AG10803 (cell line): Measurements from ENCODE around the gene SDSL.

ENCODE experiments used
- DNase-seq: peaks from one replicate; pipeline ENCODE4 v3.0.0; 2010; ENCODE audit warnings: low read depth
- H3K4me3 ChIP-seq: 2 replicates; pipeline ENCODE4 v1.5.1; 2011; ENCODE audit warnings: mild to moderate bottlenecking, low read length, control low read depth
- TF ChIP-seq, protein P1 (sequence below): conservative IDR thresholded peaks from 2 replicates; pipeline ENCODE4 v1.5.1; 2011; ENCODE audit warnings: mild to moderate bottlenecking, low read length, control low read depth, inconsistent platforms

SDSL gene

GRCh38 chr12:113382206-113382605 lies 40.0 kb upstream of the SDSL start:
- DNase-seq, result no peak
- no peak overlapping the region for H3K4me3 ChIP-seq
- TF ChIP-seq, protein P1, sequence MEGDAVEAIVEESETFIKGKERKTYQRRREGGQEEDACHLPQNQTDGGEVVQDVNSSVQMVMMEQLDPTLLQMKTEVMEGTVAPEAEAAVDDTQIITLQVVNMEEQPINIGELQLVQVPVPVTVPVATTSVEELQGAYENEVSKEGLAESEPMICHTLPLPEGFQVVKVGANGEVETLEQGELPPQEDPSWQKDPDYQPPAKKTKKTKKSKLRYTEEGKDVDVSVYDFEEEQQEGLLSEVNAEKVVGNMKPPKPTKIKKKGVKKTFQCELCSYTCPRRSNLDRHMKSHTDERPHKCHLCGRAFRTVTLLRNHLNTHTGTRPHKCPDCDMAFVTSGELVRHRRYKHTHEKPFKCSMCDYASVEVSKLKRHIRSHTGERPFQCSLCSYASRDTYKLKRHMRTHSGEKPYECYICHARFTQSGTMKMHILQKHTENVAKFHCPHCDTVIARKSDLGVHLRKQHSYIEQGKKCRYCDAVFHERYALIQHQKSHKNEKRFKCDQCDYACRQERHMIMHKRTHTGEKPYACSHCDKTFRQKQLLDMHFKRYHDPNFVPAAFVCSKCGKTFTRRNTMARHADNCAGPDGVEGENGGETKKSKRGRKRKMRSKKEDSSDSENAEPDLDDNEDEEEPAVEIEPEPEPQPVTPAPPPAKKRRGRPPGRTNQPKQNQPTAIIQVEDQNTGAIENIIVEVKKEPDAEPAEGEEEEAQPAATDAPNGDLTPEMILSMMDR, result no peak

DNA sequence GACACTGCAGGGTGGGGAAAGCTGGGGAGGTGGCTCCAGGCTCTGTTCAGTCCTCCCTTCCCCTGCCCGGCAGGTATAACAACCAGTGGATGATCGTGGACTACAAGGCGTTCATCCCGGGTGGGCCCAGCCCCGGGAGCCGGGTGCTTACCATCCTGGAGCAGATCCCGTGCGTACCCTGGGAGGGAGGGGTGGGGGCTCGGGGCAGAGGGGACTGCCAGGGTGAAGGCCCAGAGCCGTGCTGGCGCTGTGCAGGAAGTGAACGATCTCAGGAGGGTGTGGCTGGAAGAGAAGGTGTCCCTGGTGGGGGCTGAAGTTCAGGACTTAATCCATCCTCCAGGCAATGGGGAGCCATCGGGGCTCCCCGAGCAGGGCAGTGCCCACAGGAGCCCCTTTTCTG lies 37.4 kb upstream of the SDSL start:
- TF ChIP-seq, protein P1, result no peak
- DNase-seq, result no peak
- no peak overlapping the region for H3K4me3 ChIP-seq

DNA sequence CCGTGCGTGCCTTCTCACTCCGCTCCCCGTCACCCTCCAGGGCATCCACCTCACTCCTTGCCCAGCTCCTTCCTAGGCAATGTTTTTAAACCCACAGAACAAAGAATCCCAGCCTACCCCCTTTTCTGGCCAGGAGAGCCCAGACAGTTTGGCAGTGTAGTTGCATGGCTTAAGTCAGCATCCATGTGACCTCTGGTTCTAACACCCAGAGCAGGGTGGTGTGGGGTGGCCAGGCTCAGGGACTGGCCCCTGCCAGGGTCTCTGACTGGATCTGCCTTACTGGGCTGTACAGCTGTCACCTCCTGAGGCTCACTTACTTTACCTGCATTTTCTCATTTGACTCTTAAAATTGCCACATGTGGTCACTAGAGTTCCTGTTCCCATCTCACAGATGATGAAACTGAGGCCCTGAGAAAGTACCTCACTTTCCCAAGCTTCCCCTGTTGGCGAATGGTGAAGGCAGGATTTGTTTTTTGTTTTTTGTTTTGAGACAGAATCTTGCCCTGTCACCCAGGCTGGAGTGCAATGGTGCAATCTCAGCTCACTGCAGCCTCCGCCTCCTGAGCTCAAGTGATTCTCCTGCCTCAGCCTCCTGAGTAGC lies 36.8 kb upstream of the SDSL start:
- no peak for DNase-seq
- H3K4me3 ChIP-seq, result no peak overlapping the region
- TF ChIP-seq, protein P1, result no peak

DNA sequence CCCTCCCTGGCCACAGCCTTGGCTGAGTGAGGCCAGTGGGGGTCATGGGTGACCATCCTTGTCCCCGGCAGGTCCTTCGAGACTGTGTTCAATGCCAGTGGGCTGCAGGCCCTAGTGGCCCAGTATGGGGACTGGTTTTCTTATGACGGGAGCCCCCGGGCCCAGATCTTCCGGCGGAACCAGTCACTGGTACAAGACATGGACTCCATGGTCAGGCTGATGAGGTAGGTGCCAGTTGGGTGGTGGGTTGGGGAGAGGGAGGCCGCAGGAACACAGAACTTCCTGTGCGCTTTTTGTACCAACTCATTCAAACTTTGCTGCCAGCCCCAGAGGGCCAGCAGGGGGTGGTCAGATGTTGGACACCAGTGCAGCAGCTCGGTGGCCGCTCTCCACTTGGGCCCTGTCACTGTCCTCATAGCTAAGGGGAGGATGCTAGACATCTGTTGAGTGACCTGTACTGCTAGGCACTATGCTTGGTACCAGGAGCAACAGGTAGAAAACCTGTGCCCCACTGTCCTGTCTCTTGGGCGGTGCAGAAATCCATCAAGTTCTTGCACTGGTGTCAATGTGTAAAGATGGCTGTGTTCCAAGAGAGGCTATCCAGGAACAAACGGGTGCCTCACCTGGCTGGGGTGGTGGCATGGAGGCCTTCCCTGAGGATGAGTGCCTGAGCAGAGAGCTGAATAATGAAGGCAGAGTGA lies 35.2 kb upstream of the SDSL start:
- DNase-seq, result no peak
- H3K4me3 ChIP-seq, result no peak overlapping the region
- TF ChIP-seq, protein P1, result no peak

DNA sequence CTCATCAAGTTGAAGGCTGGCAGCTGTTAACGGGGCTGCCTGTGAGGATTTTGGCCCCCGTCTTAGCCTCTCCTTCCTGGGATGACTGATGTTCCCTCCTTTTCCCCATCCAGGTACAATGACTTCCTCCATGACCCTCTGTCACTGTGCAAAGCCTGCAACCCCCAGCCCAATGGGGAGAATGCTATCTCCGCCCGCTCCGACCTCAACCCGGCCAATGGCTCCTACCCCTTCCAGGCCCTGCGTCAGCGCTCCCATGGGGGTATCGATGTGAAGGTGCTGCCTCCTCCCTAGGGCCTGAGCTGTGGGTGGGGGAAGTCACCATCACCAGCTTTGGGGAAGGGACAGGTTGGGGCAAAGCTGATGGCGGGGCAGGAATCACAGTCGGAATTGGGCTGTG lies 34.5 kb upstream of the SDSL start:
- TF ChIP-seq, protein P1, result no peak
- DNase-seq, result no peak
- no peak overlapping the region for H3K4me3 ChIP-seq

DNA sequence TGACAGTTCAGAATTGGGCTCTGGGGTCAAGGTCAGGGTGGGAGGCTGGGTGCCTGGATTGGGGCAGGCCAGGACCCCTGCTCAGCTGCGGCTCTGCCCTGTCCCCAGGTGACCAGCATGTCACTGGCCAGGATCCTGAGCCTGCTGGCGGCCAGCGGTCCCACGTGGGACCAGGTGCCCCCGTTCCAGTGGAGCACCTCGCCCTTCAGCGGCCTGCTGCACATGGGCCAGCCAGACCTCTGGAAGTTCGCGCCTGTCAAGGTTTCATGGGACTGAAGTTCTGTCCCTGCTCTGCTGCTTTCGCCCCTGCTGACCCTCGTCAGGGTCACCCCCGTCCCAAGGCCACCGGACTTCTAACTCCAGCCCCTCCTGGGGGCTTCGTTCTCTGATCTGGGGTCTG lies 33.8 kb upstream of the SDSL start:
- TF ChIP-seq, protein P1, result no peak
- DNase-seq, result no peak
- H3K4me3 ChIP-seq, result no peak overlapping the region
